Stimulated activated naive CD4-positive, alpha-beta T cell (primary cell): ENCODE data around the gene EXOC4.

Experiments
- DNase-seq, 6 experiments: peaks; one replicate each; lab custom pipeline; 2025; lab: John Stamatoyannopoulos, UW

EXOC4 gene

DNA sequence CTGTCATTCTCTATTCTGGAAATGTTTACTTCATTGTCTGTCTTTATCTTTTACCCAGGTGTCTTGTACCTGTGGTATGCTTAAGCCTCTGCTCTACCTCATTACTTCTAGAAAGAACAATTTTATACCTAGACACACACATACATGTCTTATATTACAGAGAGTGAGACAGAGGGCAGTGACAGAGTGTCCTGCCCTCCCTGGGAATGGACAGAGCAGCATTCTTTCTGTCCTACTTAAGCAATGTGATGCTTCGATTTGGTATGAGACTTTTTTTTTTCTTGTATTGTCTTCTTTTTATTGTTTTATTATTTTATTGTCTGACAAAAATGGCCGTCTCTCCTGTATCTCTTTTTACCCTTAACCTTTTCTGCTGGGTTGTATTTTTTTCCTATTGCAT lies 286.1 kb downstream of the EXOC4 start:
- no peak for DNase-seq

DNA sequence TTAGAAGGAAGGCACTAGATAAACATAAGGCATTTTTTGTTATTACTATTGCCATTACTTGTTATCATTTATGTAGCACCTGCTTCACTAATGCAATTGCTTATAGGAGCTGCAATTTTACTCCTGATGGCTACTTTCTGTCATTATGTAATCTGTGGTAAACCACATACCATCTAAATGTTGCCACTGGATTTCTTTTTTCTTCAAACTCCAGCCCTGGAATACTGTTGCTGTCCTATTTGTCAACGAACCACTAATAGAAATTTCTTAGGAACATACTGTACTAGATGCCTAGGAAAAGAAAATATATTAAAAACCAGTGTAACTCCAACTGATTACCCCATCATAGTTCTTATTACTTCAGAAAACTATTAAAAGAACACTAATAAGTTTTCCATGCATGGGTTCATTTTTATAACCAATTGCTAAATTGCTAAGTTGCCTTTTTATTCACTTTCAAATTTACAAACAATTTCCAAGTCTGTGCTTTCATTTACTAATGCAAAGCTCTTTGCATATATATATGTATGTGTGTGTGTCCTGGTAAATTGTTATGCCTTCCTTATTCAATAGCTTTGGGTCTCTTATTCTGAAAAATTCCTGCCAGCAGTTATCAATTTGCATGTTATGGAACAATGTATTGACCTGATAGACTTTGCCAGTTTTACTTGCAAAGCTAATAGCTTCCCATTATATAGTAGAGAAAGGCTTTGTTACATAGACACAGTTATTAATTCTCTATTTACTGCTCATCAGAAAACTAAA lies 287.4 kb downstream of the EXOC4 start:
- no peak for DNase-seq

DNA sequence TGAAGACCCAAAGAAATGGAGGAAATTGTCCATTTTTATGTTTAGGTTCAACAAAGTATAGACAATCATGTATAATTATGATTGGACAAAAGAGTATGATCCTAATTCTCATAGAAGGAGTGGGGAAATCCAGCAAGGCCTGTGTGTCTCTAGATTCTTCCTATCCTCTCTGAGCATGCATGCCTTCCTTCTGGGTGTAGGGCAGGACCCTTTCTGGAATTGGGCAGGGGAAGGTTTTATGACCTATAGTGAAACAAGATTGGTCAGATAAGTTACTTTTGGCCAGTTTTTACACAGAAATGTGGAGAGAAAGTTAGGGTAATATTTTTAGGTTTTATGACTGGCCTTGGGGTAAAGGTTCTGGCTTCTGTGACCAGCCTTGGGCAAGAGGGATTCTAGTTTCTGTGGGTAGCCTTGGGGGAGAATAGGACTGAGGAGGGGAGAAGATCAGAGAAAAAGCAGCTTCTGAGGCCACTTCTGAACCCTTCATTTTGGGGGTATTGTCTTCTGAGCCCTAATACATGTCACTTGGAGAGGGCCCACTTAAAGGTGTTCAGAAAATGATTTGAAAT lies 289.4 kb downstream of the EXOC4 start:
- DNase-seq, result no peak

DNA sequence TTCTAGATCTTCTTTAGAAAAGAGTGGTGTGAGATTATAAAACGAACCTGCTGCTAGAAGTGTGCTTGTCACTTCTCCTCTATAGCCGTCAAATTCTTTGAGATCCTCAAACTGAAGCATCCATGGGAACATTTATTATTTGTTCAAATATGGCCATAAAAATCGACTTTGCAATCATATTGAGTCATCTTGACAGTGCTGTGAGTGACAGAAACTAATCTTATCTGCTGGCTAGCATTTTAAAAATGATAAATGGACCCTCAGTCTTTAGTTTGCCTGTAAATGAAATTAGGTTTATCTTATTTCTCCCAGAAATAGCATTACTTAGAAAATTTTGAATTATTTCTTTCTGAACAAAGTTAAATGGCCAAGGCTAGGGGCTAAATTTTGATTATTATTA lies 290.8 kb downstream of the EXOC4 start:
- DNase-seq, result no peak

DNA sequence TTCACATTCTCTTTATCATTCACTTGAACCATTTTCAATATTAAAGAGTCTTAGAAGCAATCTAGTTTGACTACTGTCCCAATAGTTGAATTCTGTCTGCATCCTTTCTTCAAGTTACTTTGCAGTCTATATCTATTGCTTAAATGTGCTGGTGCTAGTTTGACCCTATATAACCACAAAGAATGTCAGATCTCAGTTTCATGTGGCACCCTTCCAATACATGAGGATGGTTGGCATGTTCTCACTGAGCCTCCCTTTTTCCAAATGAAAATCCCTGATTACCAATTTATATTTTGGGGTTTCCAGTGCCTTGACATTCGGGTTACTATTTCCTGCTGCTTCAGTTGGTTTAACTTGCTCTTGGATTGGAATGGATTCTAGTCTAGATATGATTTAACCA lies 292.7 kb downstream of the EXOC4 start:
- DNase-seq, result no peak

DNA sequence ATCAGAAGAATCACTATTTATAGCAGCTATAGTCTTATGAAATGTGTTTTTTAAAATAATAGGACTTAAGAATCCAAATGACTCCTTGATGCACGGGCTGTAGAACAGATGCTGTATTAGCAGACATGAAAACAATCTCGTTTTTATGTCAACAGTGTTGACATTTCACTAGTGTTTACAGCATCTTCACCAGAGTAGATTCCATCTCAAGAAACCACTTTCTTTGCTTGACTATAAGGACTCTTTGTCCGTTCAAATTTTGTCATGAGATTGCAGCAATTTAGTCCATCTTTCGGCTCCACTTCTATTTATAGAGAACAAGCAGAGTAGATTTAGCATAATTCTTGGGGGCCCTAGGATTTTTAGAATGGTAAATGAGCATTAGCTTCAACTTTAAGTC lies 295.1 kb downstream of the EXOC4 start:
- no peak for DNase-seq

DNA sequence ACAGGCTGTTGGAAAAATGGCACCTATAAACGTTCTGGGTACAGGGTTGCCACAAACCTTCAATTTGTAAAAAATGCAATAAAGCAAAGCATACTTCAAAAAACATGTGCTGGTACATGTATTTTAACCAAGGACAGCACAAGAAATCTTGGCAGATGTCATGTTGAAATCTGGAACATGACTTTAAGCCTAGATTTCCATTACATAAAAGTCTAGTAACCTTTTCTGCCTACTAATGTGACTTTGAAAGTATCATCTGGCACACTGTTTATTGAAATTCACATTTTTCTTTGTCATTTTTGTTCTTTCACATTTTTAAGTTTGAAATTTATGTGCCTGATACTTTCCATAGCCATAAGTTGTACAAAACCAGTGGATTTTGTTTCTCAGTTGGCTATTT lies 296.8 kb downstream of the EXOC4 start:
- DNase-seq, result no peak

DNA sequence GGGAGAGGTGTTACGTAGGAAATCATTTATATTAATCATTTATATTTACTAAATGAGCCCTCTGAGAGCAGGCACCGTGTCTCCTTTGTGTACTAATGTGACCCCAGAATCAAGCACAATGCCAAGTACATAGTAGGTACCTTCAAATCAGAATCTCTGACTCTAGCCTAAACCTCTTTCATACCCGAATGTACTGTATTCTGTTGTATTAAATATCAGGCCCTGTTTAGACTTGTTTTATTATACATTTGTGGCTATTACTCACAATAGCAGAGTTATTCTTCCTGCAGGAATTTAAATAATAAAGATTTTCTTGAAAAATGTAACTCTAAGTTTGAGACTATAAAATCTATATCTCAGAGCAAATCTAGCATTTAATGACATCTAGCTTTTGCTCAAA lies 297.3 kb downstream of the EXOC4 start:
- DNase-seq, result no peak

DNA sequence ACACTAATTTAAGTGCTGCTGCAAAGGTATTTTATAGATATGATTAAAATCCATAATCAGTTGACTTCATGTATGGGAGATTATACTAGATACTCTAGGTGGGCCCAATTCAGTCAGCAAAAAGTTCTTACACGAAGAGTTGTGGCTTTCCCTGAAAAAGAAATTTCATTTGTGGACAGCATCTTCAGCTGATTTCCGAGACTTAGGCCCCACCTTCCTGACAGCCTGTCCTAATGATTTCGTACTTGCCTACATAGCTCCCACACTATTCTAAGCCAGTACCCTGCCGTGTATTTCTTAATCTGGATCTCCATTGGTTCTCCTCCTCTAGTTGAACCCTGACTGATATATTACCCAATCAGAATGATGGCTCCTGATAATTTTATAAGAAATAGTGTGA lies 297.9 kb downstream of the EXOC4 start:
- no peak for DNase-seq

DNA sequence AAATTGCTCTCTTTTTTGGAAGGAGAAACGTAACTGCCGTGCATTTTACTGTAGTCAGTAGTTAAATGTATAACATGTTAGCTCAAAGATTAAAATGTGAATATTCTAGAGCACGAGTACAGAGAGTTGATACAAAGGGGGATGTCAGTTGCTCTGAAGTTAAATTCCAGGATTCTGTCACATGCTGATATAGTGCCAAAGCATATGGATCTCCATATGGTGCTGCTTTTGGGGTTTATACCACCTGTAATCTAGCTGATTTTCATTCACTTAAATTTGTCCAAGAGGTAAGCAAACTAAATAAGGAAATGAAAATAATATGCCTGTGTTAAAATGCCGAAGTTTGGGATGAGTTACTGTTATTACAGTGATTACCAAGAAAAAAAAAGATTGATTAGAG lies 298.6 kb downstream of the EXOC4 start:
- DNase-seq, result no peak

DNA sequence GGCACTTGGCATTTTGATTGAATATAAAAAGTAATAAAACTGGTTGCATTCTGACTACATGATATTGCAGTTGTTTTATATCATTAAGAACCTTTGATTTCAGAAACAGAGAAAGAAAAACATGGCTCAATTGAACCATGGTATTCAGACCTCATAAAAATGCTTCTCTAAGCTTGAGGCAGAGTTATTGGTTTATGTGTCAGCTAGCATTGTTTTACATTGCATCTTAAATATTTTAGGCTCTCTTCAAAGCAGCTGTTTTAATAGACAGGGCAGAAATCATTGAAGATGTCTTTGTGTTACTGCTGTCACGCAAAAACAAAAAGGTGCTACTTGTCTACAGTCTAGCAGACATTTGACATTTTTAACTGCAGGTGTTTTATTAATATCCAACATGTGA lies 299.2 kb downstream of the EXOC4 start:
- no peak for DNase-seq

DNA sequence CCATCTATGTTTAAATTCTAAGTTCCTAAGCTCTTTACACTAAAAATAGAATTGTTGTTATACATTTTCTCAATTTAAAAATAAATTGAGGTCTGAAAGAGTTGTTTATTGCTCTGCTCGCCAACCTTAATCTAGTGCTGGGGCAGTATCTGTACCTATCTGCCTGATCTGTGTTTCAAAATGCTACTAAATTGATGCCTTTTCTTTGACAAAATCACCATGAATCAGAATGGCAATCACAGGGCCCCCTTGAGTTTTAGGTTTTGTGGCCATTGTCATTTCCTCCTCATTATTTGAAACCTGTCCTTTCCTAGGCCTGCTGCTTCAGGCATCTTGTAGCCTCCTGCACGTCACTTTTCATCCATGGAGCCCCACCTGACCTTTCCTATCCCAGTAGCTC lies 301.5 kb downstream of the EXOC4 start:
- DNase-seq, result no peak

DNA sequence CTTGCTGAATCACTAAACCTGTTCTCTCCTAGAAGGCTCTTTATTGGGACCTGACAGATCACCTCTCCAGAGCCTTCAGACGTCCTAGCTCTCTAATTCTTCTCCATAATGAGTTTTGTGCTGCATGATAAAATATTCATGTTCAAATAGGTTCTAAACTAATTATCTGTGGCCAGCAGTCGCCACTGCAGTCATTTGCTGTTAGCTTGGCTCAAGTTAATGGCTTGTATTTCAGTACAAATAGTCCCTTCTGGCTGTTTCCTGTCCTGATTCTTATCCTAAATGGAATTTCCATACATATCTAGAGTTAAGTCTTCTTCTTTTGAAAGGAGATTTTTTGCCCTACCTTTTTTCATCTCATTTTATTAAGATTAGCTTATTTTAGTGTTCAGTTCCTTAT lies 303.2 kb downstream of the EXOC4 start:
- DNase-seq, result no peak

DNA sequence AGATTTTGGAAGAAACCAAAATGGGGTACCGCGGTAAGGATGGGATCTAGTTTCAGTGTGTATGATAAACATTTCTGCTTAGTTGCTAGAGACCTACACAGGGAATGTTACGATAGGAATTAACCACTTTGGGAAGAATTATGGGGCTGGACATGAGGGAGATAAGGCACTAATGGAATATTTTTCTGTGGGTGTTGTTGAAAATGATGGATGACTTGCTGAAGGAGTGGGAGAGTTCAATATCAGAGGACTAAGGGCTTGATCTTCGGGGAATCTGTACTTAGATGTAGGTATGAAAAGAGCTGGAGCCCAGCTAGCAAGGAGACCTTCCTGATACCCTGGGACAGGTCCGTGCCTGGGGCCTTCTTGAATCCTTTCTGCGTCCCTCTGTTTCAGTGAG lies 303.7 kb downstream of the EXOC4 start:
- DNase-seq, result no peak

DNA sequence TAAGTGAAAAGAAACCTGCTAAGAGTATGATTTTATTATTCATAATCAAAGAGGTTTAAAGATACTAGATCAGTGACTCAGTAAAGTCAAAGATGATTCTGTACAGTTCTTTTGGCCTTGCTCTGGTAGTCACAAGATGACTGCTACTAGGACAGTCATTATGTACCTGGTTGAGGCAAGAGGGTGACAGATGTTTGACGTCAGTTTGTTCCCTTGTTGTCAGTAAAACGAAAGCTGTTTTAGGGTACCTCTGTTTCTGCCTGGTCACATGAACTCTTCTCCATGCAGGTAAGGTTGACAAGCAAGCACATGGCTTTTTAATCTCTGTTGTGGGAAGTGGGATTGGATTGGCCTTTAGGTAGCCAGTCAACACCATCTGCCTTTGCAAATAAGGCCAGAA lies 308.0 kb downstream of the EXOC4 start:
- no peak for DNase-seq

DNA sequence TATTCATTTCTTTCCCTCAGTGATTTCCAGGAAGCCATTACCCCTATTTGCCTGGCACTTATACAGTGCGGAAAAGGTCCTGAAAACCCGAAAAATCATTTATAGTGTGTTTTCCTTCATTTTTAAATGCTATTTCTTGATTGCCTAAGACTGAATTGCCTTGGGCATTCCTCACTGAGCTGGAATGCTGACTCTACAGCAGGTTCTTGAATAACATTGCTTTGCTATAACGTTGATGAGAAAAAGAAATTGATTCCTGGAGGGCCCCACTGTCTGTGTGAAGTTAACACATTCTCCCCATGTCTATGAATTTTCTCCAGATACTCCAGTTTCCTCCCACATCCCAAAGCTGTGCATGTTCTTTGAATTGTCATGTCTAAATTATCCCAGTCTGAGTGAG lies 308.5 kb downstream of the EXOC4 start:
- DNase-seq, result no peak

DNA sequence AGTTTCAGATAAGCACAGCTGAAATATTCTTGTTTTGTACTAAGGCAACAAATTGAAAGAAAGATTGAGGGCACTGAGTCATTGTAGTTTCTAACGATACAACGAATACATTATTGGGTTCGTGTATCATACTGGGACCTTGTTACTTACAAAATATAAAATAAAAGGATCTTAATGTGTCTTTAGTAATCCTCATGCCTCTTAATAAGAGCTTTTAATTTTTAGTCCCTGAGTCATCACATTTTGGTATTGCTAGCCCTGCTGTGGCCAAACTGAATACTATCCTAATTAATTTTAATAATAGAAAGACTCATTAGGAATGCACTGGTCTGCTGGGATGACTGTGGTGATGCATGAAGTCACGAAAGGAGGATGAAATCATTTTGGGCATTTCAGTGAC lies 309.7 kb downstream of the EXOC4 start:
- DNase-seq, result no peak

DNA sequence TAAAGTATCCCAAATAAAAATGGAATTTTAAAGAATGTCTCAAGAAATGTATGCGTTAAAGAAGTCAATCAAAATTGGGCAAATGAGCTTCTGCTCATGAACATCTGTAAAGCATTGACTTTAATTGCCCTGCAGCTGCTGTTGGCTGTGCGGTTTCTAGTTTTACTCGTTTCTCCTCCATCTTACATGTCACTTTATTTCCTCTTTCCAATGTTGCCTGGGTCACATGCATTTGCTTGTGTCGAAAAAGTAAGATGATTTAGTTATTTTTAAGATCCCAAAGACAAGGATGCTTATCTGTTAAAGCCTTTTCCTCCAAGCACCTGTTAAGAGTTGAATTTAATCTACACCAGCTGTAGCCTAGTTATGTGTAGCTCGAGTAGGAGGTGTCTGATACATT lies 310.4 kb downstream of the EXOC4 start:
- no peak for DNase-seq

DNA sequence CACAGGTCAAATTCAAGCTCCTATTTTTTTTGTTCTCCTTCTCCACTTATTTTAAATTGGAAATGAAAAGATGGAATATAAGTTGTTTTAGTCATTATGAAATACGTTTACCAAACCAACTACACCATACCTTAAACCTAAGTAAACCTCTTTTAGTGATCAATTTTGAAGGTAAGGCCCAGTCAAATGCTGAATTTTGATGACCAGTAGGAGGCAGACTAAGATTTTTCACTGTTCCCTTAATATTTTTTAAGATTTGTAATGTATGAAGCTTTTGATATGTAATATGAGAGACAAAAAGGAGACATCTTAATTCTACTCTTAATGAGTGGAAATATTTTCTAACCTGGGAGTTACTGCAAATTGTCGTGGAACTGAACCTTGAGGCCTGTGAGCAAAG lies 311.6 kb downstream of the EXOC4 start:
- DNase-seq, result no peak

DNA sequence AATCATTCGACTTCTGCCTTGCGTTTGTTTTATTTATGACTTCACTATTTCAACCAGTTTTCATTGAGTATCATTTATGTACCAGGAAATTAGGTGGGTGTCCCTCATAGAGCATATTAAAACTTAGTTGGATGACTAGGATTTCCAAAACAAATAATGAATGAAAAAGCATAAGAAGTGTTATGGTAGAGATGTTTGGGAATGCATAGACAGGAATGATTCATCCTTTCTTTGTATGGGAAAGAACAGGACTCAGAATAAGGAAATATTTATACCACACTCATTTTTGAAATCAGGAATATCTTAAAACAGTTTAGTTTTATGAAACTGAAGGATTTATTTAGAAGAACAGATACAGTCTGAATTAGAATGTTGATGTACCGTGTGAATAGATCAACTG lies 315.7 kb downstream of the EXOC4 start:
- no peak for DNase-seq

DNA sequence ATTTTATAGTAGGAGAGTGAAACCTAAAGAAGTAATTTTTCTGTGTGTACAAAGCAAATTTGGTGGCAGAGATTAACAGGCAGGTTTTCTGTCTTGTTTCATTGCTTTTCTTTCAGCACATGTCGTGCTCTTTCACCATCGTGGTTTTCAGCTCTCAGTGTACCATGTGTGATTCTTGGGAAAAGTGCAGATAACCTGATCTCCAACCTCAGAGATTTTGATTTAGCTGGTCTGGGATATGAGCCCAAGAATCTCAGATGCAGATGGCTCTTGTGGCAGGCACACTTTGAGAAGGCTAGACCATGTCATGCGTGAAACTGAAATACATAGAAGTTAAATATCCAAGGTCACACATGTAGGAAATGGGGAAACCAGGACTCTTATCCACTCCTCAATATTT lies 317.4 kb downstream of the EXOC4 start:
- no peak for DNase-seq

DNA sequence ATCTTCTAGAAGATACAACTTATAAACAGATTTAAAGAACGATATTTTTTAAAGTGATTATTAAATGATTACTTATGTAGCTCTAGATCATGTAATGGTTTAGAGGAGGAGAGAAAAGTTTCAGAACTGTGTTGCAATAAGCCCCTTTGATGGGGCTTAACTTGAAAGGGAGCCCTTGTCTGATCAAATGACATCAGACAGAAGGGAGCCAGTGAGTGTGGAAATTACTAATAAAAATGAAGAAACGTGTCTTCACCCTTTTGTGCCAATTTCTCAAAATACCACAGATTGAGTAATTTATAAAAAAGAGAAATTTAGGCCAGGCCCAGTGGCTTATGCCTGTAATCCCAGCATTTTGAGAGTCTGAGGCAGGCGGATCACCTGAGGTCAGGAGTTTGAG lies 318.2 kb downstream of the EXOC4 start:
- no peak for DNase-seq

DNA sequence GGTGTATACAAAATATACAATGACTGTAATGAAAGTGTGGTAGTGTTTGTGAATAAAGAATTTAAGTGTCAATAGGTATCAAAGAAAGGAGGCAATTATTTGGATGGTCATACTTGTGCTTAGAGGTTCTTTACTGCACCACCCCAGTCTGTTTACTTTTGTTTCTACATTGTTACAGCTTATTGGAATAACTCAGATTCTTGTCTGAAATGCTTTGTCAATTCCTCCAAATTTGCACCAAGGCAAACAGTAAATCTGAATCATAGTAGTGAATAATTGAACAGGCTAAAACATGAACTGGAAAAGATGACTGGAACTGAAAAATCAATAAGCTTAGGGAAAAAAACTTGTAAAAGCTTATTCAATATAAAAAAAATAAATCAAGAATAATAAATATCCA lies 319.2 kb downstream of the EXOC4 start:
- DNase-seq, result no peak

DNA sequence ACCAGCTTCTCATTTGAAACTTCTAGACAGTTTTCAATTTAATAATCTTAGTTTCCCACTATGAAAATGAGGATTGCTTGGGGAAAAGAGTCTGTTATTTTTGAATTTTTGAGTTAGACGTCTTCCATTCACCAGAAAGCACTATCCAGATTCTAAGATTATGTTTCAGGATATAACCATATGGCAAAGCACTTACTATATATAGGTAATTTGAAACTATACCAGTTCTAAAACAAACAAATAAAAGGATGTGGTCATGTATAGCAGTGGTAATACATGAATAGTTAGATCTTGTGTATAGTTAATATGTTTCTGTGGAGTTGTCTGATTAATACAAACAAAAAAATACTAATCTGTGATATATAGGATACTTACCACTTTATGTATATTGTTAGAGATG lies 320.0 kb downstream of the EXOC4 start:
- no peak for DNase-seq
